ENCODE results near the gene TREX2. TPM values are rescaled to one million over a fixed set of nuclear protein-coding genes. Genes with fewer than 3 reads are reported as not detected.

The TREX2 gene
- polyA plus RNA-seq, 1 of the 3 experiments (the other 2 are of a cell fraction) = 0.76 TPM

DNA sequence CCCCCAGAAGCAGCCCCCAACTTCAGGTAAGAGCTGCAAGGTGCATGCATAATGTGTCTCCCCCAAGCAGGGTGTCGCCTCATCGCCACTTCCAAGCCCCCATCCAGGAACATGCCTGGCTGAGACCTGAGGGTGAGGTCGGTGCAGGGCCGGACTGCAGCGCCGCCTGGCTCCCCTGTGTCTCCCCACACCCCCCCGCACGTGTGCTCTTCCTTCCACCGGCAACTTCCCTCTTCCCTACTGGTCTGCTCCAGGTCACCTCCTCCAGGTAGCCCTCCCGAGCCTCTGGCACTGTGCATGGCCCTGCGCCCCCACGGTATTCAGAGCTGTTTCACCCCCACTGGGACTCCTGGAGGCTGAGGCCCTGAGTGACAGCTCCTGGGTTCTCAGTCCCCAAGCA lies 46.7 kb upstream of the TREX2 start:
- WGBS (ENCODE audit: low lambda C conversion rate) = 77% methylated on average over 9 of the region's 12 CpGs
- H3K79me2 ChIP-seq (ENCODE audit: insufficient read depth) = no peaks in the 10 kb centered on the region
- POLR2A ChIA-PET = no interaction called here
- peak overlapping the region in 1 of 2 experiments; percentile 2; a peak in 1 of 4 replicates for H3K27ac ChIP-seq (ENCODE audit: low read depth in 2 of 2, low read length in 1 of 2)
- DNase-seq = no peak
- H3F3A ChIP-seq (replicated peaks; ENCODE audit: insufficient read depth) = peaks cover 5% of the 10 kb centered on the region
- H3K9me3 ChIP-seq = no peaks in the 10 kb centered on the region
- H3K9ac ChIP-seq = no peak overlapping the region
- peaks cover 8 to 55% of the 10 kb centered on the region in 2 experiments; a peak in 2 of 4 replicates for H3K4me1 ChIP-seq (ENCODE audit: control insufficient read depth in 1 of 2, insufficient read depth in 2 of 2, low read depth in 1 of 2, low read length in 1 of 2)
- no peaks in the 10 kb centered on the region for H3K9me2 ChIP-seq
- H3K27me3 ChIP-seq (ENCODE audit: insufficient read depth) = no peaks in the 10 kb centered on the region
- no peak overlapping the region for H3K4me2 ChIP-seq
- no peak overlapping the region for H3K4me3 ChIP-seq (ENCODE audit: low read depth in 2 of 2, low read length in 1 of 2)
- CTCF ChIA-PET = interaction anchor here (1.4 to 7.0 kb wide), 4 partner anchors 14 to 42 kb away, joined by 3 to 70 read pairs (median 13); partner anchors contain the start of gene HAUS7
- H2AFZ ChIP-seq (ENCODE audit: low read depth) = no peak overlapping the region
- H3K36me3 ChIP-seq (replicated peaks in 1 of 2; ENCODE audit: control insufficient read depth in 1 of 2, insufficient read depth in 2 of 2, low read length in 1 of 2) = no peaks in the 10 kb centered on the region
- no peaks in the 10 kb centered on the region for H4K20me1 ChIP-seq (ENCODE audit: insufficient read depth)
- no peak for TF ChIP-seq GABPA (IDR thresholded peaks at IDR 0.05; ENCODE audit: low read depth)
- TF ChIP-seq, protein P1, sequence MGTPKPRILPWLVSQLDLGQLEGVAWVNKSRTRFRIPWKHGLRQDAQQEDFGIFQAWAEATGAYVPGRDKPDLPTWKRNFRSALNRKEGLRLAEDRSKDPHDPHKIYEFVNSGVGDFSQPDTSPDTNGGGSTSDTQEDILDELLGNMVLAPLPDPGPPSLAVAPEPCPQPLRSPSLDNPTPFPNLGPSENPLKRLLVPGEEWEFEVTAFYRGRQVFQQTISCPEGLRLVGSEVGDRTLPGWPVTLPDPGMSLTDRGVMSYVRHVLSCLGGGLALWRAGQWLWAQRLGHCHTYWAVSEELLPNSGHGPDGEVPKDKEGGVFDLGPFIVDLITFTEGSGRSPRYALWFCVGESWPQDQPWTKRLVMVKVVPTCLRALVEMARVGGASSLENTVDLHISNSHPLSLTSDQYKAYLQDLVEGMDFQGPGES (IDR thresholded peaks at IDR 0.05; ENCODE audit: low read depth, low read length) = no peak
- no peak for TF ChIP-seq FOXM1 (IDR thresholded peaks at IDR 0.05; ENCODE audit: low read depth)
- TF ChIP-seq TEAD4 (IDR thresholded peaks at IDR 0.05; ENCODE audit: borderline replicate concordance, insufficient read depth) = no peak
- no peak for TF ChIP-seq MEF2A (IDR thresholded peaks at IDR 0.05; ENCODE audit: borderline replicate concordance, low read depth)
- no peak for TF ChIP-seq SIN3A (IDR thresholded peaks at IDR 0.05; ENCODE audit: borderline replicate concordance, low read depth, low read length)
- TF ChIP-seq RXRA (IDR thresholded peaks at IDR 0.05; ENCODE audit: borderline replicate concordance, low read depth) = no peak
- no peak for TF ChIP-seq JUND (IDR thresholded peaks at IDR 0.05)
- no peak for TF ChIP-seq POLR2AphosphoS5 (IDR thresholded peaks at IDR 0.05; ENCODE audit: low read depth, low read length)
- TF ChIP-seq CHD2 (IDR thresholded peaks at IDR 0.05; ENCODE audit: low read length, partially characterized antibody) = no peak
- TF ChIP-seq ELF1 (IDR thresholded peaks at IDR 0.05) = no peak
- no peak for TF ChIP-seq MXI1 (IDR thresholded peaks at IDR 0.05; ENCODE audit: low read depth, low read length)
- no peak for TF ChIP-seq FOXJ3 (CRISPR knock-in tag; IDR thresholded peaks at IDR 0.05)
- no peak for TF ChIP-seq FOSL2 (IDR thresholded peaks at IDR 0.05; ENCODE audit: borderline replicate concordance, low read depth)
- no peak for TF ChIP-seq EP300 (IDR thresholded peaks at IDR 0.05; ENCODE audit: borderline replicate concordance in 1 of 2, low read depth in 1 of 2, low read length in 1 of 2)
- TF ChIP-seq, protein P2, sequence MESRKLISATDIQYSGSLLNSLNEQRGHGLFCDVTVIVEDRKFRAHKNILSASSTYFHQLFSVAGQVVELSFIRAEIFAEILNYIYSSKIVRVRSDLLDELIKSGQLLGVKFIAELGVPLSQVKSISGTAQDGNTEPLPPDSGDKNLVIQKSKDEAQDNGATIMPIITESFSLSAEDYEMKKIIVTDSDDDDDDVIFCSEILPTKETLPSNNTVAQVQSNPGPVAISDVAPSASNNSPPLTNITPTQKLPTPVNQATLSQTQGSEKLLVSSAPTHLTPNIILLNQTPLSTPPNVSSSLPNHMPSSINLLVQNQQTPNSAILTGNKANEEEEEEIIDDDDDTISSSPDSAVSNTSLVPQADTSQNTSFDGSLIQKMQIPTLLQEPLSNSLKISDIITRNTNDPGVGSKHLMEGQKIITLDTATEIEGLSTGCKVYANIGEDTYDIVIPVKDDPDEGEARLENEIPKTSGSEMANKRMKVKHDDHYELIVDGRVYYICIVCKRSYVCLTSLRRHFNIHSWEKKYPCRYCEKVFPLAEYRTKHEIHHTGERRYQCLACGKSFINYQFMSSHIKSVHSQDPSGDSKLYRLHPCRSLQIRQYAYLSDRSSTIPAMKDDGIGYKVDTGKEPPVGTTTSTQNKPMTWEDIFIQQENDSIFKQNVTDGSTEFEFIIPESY (IDR thresholded peaks at IDR 0.05; ENCODE audit: borderline replicate concordance, low read depth) = no peak
